AG09319 (cell line): ENCODE results near the gene MANBA.
"Not testable (repeated sequence)": the region's sequence is repeated elsewhere in the genome, so short reads cannot be mapped to it uniquely, and the experiment has no call there.

Experiments
- DNase-seq: peaks from one replicate; pipeline ENCODE4 v3.0.0-alpha.2; 2010; ENCODE audit warnings: low read depth; ENCODE audit errors: extremely low read depth
- TF ChIP-seq, protein P1 (sequence below): IDR thresholded peaks from 2 replicates; pipeline ENCODE4 v1.5.1; 2011; ENCODE audit warnings: low read depth, mild to moderate bottlenecking, inconsistent platforms, low read length, moderate library complexity

MANBA gene

DNA sequence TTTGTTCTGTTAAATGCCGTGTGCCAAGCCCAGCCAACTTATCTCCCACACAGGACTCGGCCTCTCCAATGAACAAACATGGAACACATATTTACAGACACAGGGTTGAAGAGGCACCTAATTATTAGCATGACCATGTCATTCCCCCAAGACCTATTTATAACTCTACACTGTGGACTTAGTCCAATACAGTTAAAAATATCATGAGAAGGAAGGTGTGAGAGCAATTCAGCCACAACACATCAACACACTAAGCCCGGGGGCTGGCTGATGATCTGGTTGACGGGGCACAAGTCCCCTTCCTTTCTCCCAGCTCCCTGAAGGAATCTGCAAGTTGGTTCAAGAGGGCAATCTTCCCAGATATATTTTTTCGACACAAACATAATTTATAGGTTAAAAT lies 28.1 kb downstream of the MANBA start:
- DNase-seq = no peak
- TF ChIP-seq, protein P1, sequence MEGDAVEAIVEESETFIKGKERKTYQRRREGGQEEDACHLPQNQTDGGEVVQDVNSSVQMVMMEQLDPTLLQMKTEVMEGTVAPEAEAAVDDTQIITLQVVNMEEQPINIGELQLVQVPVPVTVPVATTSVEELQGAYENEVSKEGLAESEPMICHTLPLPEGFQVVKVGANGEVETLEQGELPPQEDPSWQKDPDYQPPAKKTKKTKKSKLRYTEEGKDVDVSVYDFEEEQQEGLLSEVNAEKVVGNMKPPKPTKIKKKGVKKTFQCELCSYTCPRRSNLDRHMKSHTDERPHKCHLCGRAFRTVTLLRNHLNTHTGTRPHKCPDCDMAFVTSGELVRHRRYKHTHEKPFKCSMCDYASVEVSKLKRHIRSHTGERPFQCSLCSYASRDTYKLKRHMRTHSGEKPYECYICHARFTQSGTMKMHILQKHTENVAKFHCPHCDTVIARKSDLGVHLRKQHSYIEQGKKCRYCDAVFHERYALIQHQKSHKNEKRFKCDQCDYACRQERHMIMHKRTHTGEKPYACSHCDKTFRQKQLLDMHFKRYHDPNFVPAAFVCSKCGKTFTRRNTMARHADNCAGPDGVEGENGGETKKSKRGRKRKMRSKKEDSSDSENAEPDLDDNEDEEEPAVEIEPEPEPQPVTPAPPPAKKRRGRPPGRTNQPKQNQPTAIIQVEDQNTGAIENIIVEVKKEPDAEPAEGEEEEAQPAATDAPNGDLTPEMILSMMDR = no peak

DNA sequence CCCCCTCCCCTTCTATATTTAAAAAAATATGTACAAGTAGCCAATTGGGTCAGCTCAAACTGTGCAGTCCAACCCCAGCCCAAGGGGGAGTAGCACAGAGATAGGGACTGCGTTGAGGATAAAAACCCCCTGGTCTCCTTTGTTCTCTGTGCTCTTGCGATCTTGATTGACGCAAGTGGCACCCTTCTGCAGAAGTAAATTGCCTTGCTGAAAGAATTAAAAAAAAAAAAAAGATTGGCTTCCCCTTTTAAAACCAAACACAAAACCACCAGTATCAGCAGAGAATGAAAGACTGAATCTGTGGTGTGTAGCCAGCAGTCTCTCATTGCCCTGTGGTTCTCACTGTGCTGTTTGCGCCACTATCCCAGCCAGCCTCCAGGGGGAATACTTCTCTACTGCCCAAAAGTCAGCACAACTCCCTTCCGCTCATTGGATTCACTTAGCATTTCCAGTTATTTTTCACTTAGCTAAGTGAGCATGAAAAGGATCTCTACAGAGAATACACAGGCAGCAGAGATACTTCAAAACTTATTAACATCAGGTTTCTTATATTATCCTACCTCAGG lies 29.7 kb downstream of the MANBA start:
- no peak for DNase-seq
- TF ChIP-seq, protein P1 = peak; percentile 3

DNA sequence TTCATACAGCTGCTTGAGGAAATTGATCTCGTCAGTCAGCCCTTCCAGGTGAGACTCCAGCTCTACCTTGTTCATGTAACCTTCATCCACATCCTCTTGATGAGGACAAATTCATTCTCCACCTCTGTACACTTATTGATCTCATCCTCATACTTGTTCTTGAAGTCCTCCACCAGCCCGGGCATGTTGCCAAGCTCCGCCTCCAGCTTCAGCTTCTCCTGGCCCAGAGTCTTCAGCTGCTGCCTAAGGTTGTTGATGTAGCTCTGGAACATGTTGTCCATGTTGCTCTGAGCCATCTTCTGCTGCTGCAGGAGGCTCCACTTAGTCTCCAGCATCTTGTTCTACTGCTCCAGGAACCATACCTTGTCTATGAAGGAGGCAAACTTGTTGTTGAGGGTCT lies 31.3 kb downstream of the MANBA start:
- DNase-seq = not testable (repeated sequence)

DNA sequence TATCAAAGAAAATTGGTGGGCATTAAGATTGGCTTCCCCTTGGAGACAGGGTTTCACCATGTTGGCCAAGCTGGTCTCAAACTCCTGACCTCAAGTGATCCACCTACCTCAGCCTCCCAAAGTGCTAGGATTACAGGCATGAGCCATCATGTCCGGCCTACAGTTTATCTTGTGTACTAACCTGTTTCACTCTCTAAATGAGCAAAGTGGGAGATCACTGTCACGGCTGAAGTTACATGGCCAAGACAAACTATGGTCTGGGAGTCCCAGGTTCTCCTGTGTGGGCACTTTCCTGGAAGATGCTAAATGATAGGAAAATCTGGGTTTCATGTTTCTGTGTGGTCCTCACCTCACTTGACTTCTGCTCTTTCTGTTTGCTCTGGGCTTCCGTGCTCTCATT lies 33.8 kb downstream of the MANBA start:
- DNase-seq = not testable (repeated sequence)

DNA sequence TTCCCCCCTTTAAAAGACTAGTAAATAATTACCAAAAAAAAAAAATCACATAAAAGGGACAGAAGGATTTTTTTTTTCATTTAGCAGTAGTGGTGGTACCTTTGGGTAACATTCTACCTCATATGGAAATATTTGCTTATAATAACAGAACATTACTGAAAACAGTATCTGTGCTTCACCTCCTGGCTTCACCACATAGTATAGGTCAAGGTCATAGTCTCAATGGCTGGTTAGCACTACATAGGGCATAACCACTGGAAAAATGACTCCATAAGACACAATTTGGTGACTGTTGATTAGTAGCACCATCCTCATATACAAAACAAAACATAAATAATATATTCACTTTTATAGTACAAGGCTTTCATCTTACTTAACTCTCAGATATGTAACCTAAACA lies 34.7 kb downstream of the MANBA start:
- DNase-seq = no peak
- TF ChIP-seq, protein P1 = no peak

DNA sequence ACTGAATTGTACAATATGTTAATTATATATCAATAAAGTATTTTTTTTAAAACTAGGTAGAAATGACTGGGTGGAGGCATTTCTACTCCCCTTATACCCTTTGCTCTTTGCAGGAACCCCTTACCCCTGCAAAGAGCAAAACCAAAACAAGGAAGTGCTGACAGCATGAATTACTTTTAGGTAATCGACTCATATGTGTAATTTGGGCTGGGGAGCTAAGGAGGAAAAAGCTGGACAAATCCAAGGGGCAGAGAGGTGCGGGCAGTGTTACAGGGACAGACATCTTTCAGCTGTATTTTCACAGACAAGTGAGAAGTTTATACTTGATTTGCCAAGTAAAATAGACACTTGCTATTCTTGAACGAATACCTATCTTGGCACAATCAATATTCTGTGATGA lies 35.5 kb downstream of the MANBA start:
- no peak for DNase-seq
- TF ChIP-seq, protein P1 = no peak

DNA sequence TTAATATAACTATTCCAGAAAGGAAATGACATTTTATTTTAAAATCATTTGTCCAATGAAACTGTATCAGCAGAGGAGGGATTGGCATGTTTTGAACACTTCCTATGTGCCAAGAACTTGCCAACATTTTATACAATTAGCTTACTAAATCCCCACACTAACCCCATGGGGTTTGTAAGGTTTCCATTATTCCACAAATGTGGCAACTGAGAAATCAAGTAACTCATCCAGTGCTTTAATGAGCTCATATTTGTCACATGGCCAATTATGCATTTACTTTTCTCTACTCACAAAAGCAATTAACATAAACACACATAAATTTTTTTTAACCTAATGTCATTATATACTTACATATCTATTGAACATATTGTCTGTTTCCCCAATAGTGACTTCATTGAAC lies 37.3 kb downstream of the MANBA start:
- DNase-seq = no peak
- TF ChIP-seq, protein P1 = no peak

DNA sequence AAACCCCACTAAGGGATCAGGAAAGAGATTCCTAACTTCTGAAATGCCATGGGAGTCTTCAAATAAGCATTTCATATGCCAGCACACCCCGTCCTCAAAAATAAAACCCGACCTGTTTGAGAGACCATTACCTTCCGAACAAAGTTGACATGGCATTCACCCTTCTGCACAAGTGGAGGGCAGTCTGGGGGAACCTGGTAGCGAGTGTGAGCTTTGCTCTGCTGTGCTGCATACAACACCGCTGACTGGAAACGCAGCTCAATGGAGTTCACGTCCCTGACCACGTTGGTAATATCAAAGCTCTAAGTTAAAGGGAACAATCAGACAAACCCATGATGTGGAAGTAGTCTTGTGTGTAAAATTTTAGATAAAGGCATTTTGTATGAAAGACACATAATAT lies 38.0 kb downstream of the MANBA start:
- no peak for DNase-seq

DNA sequence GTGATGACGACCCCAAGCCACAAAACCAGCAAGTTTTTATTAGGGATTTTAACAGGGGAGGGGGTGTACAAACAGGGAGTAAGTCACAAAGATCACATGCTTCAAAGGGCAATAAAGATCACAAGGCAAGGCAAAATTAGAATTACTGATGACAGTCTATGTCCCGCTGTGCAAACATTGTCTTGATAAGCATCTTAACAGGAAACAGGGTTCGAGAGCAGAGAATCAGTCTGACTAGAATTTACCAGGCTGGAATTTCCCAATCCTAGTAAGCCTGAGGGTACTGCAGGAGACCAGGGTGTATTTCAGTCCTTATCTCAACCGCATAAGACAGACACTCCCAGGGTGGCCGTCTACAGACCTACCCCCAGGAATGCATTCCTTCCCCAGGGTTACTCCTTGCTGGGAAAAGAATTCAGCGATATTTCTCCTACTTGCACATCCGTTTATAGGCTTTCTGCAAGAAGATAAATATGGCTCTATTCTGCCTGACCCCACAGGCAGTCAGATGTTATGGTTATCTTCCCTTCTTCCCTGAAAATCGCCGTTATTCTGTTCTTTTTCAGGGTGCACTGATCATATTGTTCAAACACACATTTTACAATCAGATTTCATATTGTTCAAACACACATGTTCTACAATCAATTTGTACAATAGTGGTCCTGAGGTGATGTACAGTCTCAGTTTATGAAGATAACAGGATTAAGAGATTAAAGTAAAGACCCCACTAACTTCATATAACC lies 41.8 kb downstream of the MANBA start:
- not testable (repeated sequence) for DNase-seq

More for the DNA sequence above, 38.0 kb downstream of the MANBA start:
- TF ChIP-seq, protein P1 = no peak
